HL-60/S4 (cell line): ENCODE results near the gene ACVR2A.

Experiments
- in situ Hi-C: fragments of 300-500 bp; cut with MboI; formaldehyde crosslinking; loops from 2 replicates; pipeline ENCODE4 v1.14.3; 2022; ENCODE audit warnings: low sequenced_read_pairs

The ACVR2A gene

DNA sequence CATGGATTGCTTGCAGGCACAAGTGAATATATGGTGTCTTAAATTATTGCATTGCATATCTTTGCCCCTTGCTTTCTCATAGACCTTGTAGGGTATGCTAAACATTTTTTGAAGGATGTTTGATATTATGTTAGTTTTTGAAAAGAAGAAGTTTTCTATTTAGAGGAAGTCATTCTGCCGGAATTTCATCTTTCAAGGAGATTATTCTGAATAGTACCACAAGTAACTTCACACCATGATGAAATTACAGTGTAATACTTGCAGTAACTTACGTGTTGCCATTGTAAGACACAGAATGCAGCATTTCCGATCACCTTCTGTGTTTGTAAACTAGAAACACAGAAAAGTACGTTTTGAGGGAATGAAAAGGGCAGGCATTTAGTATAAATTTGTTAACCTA lies 71.9 kb downstream of the ACVR2A start:
- in situ Hi-C loops = loop anchor here (25.0 kb wide), 2 partner anchors 854 to 1179 kb away; no protein-coding TSS in a partner anchor

DNA sequence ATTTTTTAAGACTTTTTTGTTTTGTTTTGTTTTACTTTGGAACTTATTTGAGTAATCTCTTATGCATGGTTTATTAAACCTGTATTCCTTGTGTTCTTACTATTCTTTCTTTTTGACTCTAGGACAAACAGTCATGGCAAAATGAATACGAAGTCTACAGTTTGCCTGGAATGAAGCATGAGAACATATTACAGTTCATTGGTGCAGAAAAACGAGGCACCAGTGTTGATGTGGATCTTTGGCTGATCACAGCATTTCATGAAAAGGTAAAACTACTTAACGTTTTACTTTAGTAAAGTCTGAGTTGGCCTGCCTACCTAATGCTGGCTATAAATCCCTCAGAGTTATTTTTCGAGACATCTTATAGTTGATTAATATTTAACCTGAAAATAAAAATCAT lies 72.3 kb downstream of the ACVR2A start:
- in situ Hi-C loops = loop anchor here (25.0 kb wide), 2 partner anchors 855 to 1180 kb away; no protein-coding TSS in a partner anchor

DNA sequence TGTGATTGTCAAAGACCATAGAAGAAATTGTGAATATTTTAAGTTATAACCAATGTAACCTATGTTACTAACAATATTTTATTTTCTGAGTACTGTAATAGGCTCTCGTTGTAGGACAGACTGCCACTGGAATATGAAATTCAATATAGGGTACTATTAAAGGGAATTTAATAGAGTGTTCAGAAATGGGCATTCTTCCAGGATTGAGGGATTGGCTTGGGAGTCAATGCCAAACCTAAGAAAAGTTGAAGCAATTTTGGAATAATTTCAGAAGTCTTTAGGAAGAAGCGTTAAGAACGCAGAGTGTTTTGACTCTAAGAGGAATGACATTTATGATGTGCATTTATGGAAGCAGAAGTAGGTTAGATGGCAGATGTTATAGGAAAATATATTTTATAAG lies 79.0 kb downstream of the ACVR2A start:
- in situ Hi-C loops = loop anchor here (25.0 kb wide), 2 partner anchors 862 to 1187 kb away; no protein-coding TSS in a partner anchor

DNA sequence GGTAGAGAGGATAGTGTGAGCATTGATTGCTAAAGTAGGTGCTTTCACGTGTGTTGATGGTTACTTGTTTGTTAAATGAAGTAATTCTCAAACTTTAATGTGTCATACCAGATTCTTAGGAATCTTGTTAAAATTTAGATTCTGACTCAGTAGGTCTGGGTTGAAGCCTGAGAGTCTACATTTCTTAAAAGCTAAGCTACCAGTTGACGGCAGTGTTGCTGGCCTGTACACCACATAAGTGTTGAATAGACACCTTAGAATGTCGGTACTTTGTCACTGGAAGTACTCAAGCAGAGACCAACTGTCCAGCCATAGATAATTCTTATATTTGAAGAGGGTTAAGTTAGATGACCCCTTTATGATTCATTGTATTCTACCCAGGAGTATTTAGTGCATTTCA lies 79.8 kb downstream of the ACVR2A start:
- in situ Hi-C loops = loop anchor here (25.0 kb wide), 3 partner anchors 862 to 1187 kb away; no protein-coding TSS in a partner anchor

- in situ Hi-C loops = loop anchor here (25.0 kb wide), 1 partner anchor 1061 kb away; no protein-coding TSS in a partner anchor
These were observed 81.1 kb downstream of the ACVR2A start for GRCh38 chr2:147925886-147926285.

DNA sequence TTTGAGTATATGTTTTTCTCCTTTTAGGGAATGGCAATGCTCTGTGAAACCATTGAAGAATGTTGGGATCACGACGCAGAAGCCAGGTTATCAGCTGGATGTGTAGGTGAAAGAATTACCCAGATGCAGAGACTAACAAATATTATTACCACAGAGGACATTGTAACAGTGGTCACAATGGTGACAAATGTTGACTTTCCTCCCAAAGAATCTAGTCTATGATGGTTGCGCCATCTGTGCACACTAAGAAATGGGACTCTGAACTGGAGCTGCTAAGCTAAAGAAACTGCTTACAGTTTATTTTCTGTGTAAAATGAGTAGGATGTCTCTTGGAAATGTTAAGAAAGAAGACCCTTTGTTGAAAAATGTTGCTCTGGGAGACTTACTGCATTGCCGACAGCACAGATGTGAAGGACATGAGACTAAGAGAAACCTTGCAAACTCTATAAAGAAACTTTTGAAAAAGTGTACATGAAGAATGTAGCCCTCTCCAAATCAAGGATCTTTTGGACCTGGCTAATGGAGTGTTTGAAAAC lies 82.3 kb downstream of the ACVR2A start:
- in situ Hi-C loops = loop anchor here (25.0 kb wide), 1 partner anchor 1060 kb away; no protein-coding TSS in a partner anchor

GRCh38 chr2:147933931-147934330 lies 89.1 kb downstream of the ACVR2A start:
- in situ Hi-C loops = loop anchor here (25.0 kb wide), 1 partner anchor 1053 kb away; no protein-coding TSS in a partner anchor

DNA sequence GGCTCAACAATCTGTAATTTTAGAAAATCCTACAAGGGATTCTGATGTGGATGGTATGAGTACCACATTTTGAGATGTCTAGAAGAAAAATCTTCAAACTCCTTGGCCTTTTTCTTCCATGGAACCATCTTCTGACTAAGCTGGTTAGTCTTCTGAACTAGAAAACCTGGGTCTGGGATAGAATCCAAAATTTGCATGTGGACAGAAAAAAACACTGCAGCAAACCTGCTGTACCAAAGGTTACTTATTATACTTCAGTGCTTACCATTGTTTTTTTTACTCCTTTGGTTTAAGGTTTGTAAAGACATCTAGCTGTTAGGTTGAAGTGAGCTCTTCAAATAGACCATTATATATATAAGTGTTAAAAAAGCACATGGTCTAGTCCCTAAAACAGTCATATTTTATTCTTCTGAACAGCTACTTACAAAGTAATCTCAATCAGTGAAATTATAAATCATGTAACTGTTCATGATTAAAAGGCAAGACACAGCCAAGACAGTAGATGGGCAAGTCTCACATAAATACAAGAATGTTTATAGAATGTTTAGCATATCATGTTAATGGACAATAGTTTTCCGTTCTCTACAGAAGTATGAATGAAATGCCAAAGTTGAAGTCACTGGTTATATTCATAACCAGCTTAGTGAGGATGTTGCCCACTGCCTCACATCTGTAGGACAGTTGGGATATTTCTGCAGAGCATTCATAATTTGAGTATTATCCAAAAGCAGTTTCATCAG lies 90.2 kb downstream of the ACVR2A start:
- in situ Hi-C loops = loop anchor here (25.0 kb wide), 1 partner anchor 1052 kb away; no protein-coding TSS in a partner anchor

DNA sequence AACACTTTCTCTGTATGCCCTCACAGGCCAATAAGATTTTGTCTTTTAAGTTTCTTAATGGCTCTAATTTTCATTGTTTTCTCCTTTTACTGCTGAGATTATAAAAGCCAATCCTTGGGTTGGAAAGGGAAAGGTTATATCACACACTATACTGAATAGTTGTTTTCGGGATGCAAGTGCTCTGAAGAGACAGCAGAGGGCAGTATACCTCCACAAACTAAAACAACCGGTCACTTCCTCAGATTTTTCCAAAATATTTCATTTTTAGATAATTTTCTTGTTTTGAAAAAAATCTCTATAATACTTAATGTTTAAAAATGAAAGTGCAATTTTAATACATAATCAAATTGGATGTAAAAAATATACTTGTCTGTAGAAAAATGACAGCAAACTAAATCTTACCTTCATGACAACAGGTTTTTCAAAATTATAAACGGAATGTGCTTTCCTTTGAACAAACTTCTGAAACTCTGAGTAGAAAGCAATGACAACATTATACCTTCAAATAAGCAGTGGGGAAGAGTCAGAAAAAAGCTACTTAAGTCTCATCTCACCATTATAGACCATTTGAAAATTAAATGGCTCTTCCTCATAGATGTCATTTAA lies 93.0 kb downstream of the ACVR2A start:
- in situ Hi-C loops = loop anchor here (25.0 kb wide), 1 partner anchor 1049 kb away; no protein-coding TSS in a partner anchor

DNA sequence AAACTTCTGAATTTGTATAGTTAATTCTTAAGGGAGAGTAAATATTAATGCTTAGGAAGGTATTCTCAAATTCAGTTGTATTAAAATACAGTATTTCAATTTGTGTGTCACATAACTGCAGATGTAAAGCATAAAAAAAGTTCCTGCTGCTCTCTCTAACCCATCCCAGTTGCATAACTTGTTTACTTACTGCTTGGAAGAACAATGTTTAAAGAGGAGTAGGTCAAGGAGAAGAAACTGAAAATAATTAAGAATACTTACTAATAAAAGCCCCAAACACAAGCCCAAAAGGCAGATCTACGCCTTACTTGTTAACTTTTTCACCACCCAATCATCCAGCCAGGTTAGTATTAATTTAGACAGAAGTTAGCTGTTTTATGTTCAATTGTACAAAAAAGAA lies 94.5 kb downstream of the ACVR2A start:
- in situ Hi-C loops = loop anchor here (25.0 kb wide), 1 partner anchor 1048 kb away; no protein-coding TSS in a partner anchor

DNA sequence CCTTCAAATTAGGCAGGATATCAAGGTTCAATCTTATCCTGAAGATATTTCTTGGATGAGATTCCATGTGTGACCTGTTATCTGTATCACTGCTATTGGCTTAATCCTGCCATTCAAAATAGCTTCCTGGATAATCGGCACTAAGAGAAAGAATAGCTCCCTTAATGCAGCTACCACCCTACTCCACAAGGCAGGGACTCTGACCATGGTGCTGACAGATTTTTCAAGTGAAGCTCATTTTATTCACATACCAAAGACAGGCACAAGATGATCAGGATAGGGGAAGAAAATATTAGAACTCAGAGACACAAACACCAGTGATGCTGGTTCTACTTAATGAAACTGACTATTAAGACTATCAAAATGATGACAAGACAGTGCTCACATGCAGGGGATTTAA lies 100.8 kb downstream of the ACVR2A start:
- in situ Hi-C loops = loop anchor here (25.0 kb wide), 1 partner anchor 1042 kb away; no protein-coding TSS in a partner anchor

DNA sequence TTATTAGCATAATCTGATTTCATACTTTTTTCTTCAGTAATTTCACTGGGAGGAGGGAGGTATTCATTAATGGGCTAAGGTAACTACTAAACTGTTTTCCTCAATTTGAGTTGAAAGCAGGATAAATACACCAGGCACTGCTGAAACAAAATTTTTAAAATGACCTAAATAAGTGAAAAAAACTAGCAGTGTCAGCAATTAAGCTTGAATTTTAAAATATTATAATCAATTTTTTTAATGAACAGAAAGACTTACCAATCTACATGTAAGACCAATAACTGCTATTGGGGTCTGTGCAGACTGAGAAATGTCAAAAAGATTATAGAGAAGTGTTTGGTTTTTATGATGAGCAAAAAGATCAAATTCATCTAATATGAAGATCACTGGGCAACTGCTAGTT lies 107.3 kb downstream of the ACVR2A start:
- in situ Hi-C loops = loop anchor here (25.0 kb wide), 1 partner anchor 560 kb away; no protein-coding TSS in a partner anchor

DNA sequence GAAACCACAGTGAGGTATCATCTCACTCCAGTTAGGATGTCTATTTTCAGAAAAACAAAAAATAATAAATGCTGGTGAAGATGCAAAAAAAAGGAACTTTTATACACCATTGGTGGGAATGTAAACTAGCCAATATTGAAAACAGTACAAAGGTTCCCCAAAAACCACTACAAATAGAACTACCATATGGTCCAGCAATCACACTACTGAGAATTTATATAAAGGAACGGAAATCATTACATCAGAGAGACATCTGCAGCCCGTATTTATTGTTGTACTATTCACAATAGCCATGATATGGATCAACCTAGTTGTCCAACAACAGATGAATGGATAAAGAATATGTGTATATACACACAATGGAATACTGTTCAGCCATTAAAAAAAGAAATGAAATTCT lies 123.7 kb downstream of the ACVR2A start:
- in situ Hi-C loops = loop anchor here (25.0 kb wide), 1 partner anchor 544 kb away; no protein-coding TSS in a partner anchor

DNA sequence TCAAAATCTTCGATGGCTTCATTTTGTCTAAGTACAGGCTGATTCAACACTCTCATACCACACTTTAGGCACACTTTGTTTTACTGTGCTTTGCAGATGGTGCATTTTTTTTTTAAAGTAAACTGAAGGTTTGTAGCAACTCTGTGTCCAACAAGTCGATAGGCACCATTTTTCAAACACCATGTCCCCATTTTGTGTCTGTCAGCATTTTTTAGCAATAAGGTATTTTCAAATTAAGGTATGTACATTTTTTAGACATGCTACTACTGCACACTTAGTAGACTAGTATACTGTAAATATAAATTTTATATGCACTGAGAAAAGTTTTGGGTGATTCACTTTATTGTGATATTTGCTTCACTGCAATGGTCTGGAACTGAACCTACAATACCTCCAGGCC lies 131.3 kb downstream of the ACVR2A start:
- in situ Hi-C loops = no loop called here

GRCh38 chr2:147977679-147978078 lies 132.8 kb downstream of the ACVR2A start:
- in situ Hi-C loops = no loop called here
